GM23248 (cell line): ENCODE results near the gene CTIF. TPM values are rescaled to one million over a fixed set of nuclear protein-coding genes. Genes with fewer than 3 reads are reported as not detected.
A peak's percentile ranks its signal among the peaks of the same experiment; 100 is the strongest.

ENCODE experiments used
- DNase-seq: peaks from one replicate; pipeline ENCODE4 v3.0.0-alpha.2; 2015
- H2AFZ ChIP-seq: fragments of 200-600 bp; sonication (generic); 2 replicates; pipeline ENCODE4 v1.6.1; 2016; ENCODE audit warnings: antibody characterized with exemption
- H3F3A ChIP-seq: fragments of 200-600 bp; sonication (generic); 2 replicates; pipeline ENCODE4 v1.6.1; 2016; ENCODE audit warnings: mild to moderate bottlenecking, antibody characterized with exemption, mixed run types; ENCODE audit not compliant: insufficient read depth
- H3K27ac ChIP-seq: fragments of 200-600 bp; sonication (generic); 2 replicates; pipeline ENCODE4 v1.5.1; 2016; ENCODE audit warnings: mild to moderate bottlenecking
- H3K27me3 ChIP-seq: fragments of 200-600 bp; sonication (generic); replicated peaks from 2 replicates; pipeline ENCODE4 v1.6.1; 2016; ENCODE audit warnings: mild to moderate bottlenecking; ENCODE audit not compliant: insufficient read depth
- H3K36me3 ChIP-seq: fragments of 200-600 bp; sonication (generic); 2 replicates; pipeline ENCODE4 v1.6.1; 2016; ENCODE audit warnings: low read depth, mild to moderate bottlenecking
- H3K4me1 ChIP-seq: fragments of 200-600 bp; sonication (generic); 2 replicates; pipeline ENCODE4 v1.6.1; 2016; ENCODE audit warnings: mild to moderate bottlenecking; ENCODE audit not compliant: insufficient read depth
- H3K4me2 ChIP-seq: fragments of 200-600 bp; sonication (generic); one replicate; pipeline ENCODE4 v1.6.1; 2016; ENCODE audit warnings: mild to moderate bottlenecking; ENCODE audit not compliant: unreplicated experiment
- H3K4me3 ChIP-seq: fragments of 200-600 bp; sonication (generic); 2 replicates; pipeline ENCODE4 v1.5.1; 2016; ENCODE audit warnings: mild to moderate bottlenecking
- H3K79me2 ChIP-seq: fragments of 200-600 bp; sonication (generic); 2 replicates; pipeline ENCODE4 v1.6.1; 2016; ENCODE audit warnings: mild to moderate bottlenecking; ENCODE audit not compliant: insufficient read depth
- H3K9ac ChIP-seq: fragments of 200-600 bp; sonication (generic); 2 replicates; pipeline ENCODE4 v1.6.1; 2016; ENCODE audit warnings: mild to moderate bottlenecking
- H3K9me2 ChIP-seq: fragments of 200-600 bp; sonication (generic); 2 replicates; pipeline ENCODE4 v1.6.1; 2016; ENCODE audit warnings: mixed run types, mild to moderate bottlenecking, moderate library complexity; ENCODE audit not compliant: insufficient read depth
- H3K9me3 ChIP-seq: fragments of 200-600 bp; sonication (generic); one replicate; pipeline ENCODE4 v1.6.1; 2017; ENCODE audit warnings: low read depth
- H4K20me1 ChIP-seq: fragments of 200-600 bp; sonication (generic); 2 replicates; pipeline ENCODE4 v1.6.0; 2016; ENCODE audit not compliant: insufficient read depth
- EZH2 ChIP-seq: fragments of 200-600 bp; sonication (generic); IDR thresholded peaks from 2 replicates; pipeline ENCODE4 v1.6.1; 2018; ENCODE audit warnings: antibody characterized with exemption, mild to moderate bottlenecking; ENCODE audit not compliant: insufficient read depth, poor library complexity, severe bottlenecking
- EZH2phosphoT487 ChIP-seq: fragments of 200-600 bp; sonication (generic); IDR thresholded peaks from 2 replicates; pipeline ENCODE4 v1.6.1; 2018; ENCODE audit warnings: antibody characterized with exemption, moderate library complexity, mild to moderate bottlenecking, low read depth; ENCODE audit not compliant: insufficient read depth
- WGBS, 2 experiments: methylation state at CpG; one replicate each; pipeline ENCODE4 v1.1.6; 2015 to 2017; ENCODE audit warnings: low lambda C conversion rate in 2 of 2, low coverage in 1 of 2; ENCODE audit errors: missing lambda C conversion rate in 2 of 2; 5-methylcytosine and 5-hydroxymethylcytosine counted together
- in situ Hi-C: fragments of 300-500 bp; cut with MboI; formaldehyde crosslinking; loops from 2 replicates; pipeline ENCODE4 v1.15.0; 2020
- polyA plus RNA-seq: library from polyadenylated mRNA; unstranded; fragments of >200 nt; fragmentation: Nextera tagmentation; extraction: Ambion mirVana; gene quantifications from 2 replicates; pipeline ENCODE4 v1.2.1, GENCODE V29; 2016
- total RNA-seq: library from RNA; depleted of rRNA; stranded (reverse); fragments of >200 nt; shearing (Covaris generic); gene quantifications from 2 replicates; pipeline ENCODE4 v1.2.3, GENCODE V29; 2014

The CTIF gene
- total and polyA plus RNA-seq, 2 experiments from 2014 or later, result 21.5 to 46.8 TPM

DNA sequence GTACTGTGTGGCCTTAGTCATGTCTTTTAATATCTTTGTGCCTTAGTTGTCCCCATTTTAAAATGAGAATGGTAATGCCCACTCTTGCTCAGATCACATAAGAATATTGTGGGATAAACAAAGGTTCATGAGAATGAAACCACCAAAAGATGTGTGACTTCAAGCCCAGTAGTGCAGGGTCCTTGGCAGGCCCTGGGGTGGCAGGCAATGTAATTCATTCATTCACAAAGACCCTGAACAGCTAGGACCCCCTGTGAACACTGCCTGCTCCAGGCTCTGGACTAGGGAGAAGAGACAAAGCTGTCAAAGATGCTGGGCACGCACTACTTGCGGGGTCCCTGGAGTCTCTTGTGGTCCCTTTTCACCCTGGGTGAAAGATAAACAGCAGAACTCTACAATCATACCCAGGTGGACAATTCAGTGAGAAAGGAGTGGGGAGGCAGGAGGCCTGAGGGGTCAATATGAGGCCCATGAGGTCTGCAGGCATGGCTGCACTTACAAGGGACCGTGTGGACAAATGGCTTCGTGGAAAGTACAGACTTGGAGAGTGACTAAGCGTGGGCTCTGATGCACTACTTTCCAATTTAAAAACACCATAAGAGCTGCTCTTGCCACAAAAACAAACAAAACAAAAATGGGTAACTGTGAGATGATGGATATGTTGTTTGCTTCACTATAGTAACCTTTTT is 275.8 kb downstream of the CTIF start:
- Histone ChIP-seq H2AFZ (no peak overlapping the region), H3K9me2 (no peaks in the 10 kb centered on the region), H3K4me2 (no peak overlapping the region), H3K4me1 (no peaks in the 10 kb centered on the region), H3K9me3 (no peaks in the 10 kb centered on the region), H3K36me3 (peaks cover 14% of the 10 kb centered on the region; the same call in 1 of the 2 replicates), H4K20me1 (no peaks in the 10 kb centered on the region), H3K27ac (no peak overlapping the region), H3K4me3 (no peak overlapping the region), H3K27me3 (no peaks in the 10 kb centered on the region), H3F3A (no peaks in the 10 kb centered on the region), H3K79me2 (peaks cover 23% of the 10 kb centered on the region), H3K9ac (no peak overlapping the region)
- no peak for TF ChIP-seq EZH2
- no peak for TF ChIP-seq EZH2phosphoT487
- peak; percentile 24 for DNase-seq
- in situ Hi-C loops, result no loop called here
- 93 to 96% methylated on average over 5 of the region's 5 CpGs for WGBS, 2 experiments

GRCh38 chr18:48815179-48815515 is 276.3 kb downstream of the CTIF start:
- Histone ChIP-seq H3F3A (no peaks in the 10 kb centered on the region), H3K4me3 (no peak overlapping the region), H3K79me2 (peaks cover 21% of the 10 kb centered on the region), H3K27me3 (no peaks in the 10 kb centered on the region), H3K9ac (no peak overlapping the region), H3K9me2 (no peaks in the 10 kb centered on the region), H3K9me3 (no peaks in the 10 kb centered on the region), H3K36me3 (peaks cover 14% of the 10 kb centered on the region; the same call in 1 of the 2 replicates), H4K20me1 (no peaks in the 10 kb centered on the region), H3K4me2 (no peak overlapping the region), H2AFZ (no peak overlapping the region), H3K27ac (no peak overlapping the region), H3K4me1 (no peaks in the 10 kb centered on the region)
- WGBS, 2 experiments, result 93 to 98% methylated on average over 1 of the region's 1 CpG
- TF ChIP-seq EZH2, result no peak
- TF ChIP-seq EZH2phosphoT487, result no peak
- no peak for DNase-seq
- in situ Hi-C loops, result no loop called here

DNA sequence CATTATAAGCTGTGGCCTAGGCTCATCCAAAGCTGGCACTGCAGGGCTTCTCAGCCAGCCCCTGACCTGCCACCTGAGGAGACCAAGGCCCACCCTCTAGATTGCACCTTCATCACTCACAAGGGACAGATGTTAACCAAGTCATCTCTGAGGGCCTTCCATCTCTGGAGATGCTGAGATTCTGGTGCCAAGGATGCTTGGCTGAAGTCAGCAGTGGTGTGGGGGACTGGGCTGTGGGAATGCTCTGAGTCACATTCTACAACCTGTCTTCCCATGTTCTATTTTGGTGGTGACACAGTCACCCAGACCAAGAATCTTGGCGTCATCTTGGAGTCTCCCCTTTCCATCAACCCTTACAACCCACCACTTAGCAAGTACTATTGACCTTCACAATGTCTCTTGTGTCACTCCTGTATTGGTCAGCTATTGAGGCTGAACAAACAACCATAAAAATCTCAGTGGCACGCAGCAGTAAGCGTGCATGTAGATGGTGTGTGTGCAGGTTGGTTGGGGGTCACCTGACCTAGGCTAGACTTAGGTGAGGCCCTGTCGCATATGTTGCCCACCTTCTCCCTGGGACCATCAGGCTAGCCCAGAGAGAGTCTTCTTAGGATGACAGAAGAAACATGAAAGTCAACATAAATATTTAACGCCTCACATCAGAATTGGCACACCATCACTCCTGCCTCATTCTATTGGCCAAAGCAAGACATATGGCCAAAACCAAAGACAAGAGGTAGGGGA is 276.9 kb downstream of the CTIF start:
- no peaks in the 10 kb centered on the region for H4K20me1 ChIP-seq
- H3K4me1 ChIP-seq, result no peaks in the 10 kb centered on the region
- peaks cover 14% of the 10 kb centered on the region; the same call in 1 of the 2 replicates for H3K36me3 ChIP-seq
- no peak overlapping the region for H3K4me2 ChIP-seq
- no peak overlapping the region for H3K27ac ChIP-seq
- peaks cover 18% of the 10 kb centered on the region for H3K79me2 ChIP-seq
- no peak overlapping the region for H3K4me3 ChIP-seq
- no peaks in the 10 kb centered on the region for H3F3A ChIP-seq
- DNase-seq, result peak; percentile 53
- H3K27me3 ChIP-seq, result no peaks in the 10 kb centered on the region
- 96% methylated on average over 5 of the region's 5 CpGs for WGBS, 2 experiments
- in situ Hi-C loops, result no loop called here
- H3K9me3 ChIP-seq, result no peaks in the 10 kb centered on the region
- H3K9me2 ChIP-seq, result no peaks in the 10 kb centered on the region
- H2AFZ ChIP-seq, result no peak overlapping the region
- no peak for TF ChIP-seq EZH2phosphoT487
- no peak for TF ChIP-seq EZH2
- H3K9ac ChIP-seq, result no peak overlapping the region

DNA sequence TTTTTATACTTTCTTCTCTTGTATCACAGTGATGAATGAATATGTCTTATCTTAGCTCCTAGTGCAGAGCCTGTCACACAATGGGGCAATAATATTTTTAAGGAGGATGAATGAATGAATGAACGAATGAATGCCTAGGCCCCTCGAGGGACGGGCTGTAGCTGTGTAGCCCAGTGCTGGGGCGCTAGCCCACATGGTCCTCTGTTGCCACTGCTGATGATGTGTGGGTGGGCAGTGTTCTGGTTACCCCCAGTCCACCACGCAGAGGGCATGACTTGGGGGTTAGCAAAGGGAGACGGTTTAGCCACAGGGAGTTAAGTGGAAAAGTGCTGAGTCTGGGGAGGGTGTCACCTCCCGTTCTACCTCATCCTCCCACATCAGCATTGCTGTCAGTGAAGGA is 277.7 kb downstream of the CTIF start:
- H3K36me3 ChIP-seq, result peaks cover 14% of the 10 kb centered on the region; the same call in 1 of the 2 replicates

More for the DNA sequence above, 277.7 kb downstream of the CTIF start:
- in situ Hi-C loops, result no loop called here
- H3F3A ChIP-seq, result no peaks in the 10 kb centered on the region
- DNase-seq, result no peak
- no peak overlapping the region for H3K4me3 ChIP-seq
- no peaks in the 10 kb centered on the region for H3K27me3 ChIP-seq
- H2AFZ ChIP-seq, result no peak overlapping the region
- no peak overlapping the region for H3K4me2 ChIP-seq
- peaks cover 18% of the 10 kb centered on the region for H3K79me2 ChIP-seq
- no peaks in the 10 kb centered on the region for H3K9me3 ChIP-seq
- H3K9ac ChIP-seq, result no peak overlapping the region
- 78 to 80% methylated on average over 7 of the region's 7 CpGs for WGBS, 2 experiments
- TF ChIP-seq EZH2 (no peak), EZH2phosphoT487 (no peak)
- no peak overlapping the region for H3K27ac ChIP-seq
- no peaks in the 10 kb centered on the region for H3K9me2 ChIP-seq
- H3K4me1 ChIP-seq, result no peaks in the 10 kb centered on the region
- no peaks in the 10 kb centered on the region for H4K20me1 ChIP-seq
